Mesodermal cell (in vitro differentiated cells): Measurements from ENCODE around the gene POP5.
"Not testable (repeated sequence)": the region's sequence is repeated elsewhere in the genome, so short reads cannot be mapped to it uniquely, and the experiment has no call there.

Source experiments
- H3K27ac ChIP-seq: 2 replicates; pipeline ENCODE4 v1.7.0; 2013; ENCODE audit warnings: mild to moderate bottlenecking, low read depth, low read length, moderate library complexity; ENCODE audit not compliant: severe bottlenecking
- H3K36me3 ChIP-seq: 2 replicates; pipeline ENCODE4 v1.7.1; 2013; ENCODE audit warnings: mild to moderate bottlenecking, low read length, moderate library complexity; ENCODE audit not compliant: control insufficient read depth, insufficient read depth
- H3K4me1 ChIP-seq: one replicate; pipeline ENCODE4 v1.7.1; 2013; ENCODE audit warnings: mild to moderate bottlenecking, low read length; ENCODE audit not compliant: insufficient read depth, control insufficient read depth, poor library complexity, severe bottlenecking
- H3K4me3 ChIP-seq: 2 replicates; pipeline ENCODE4 v1.7.0; 2013; ENCODE audit warnings: low read length, control low read depth, mild to moderate bottlenecking; ENCODE audit not compliant: insufficient read depth, poor library complexity, severe bottlenecking; ENCODE audit errors: extremely low read depth
- H3K9me3 ChIP-seq: 2 replicates; pipeline ENCODE4 v1.7.1; 2013; ENCODE audit warnings: mild to moderate bottlenecking, low read length, moderate library complexity; ENCODE audit not compliant: control insufficient read depth
- WGBS, 2 experiments: methylation state at CpG; one replicate each; pipeline ENCODE4 v1.1.5; 2013; ENCODE audit warnings: missing lambda C conversion rate in 2 of 2; ENCODE audit not compliant: insufficient coverage in 2 of 2; 5-methylcytosine and 5-hydroxymethylcytosine counted together

The POP5 gene

DNA sequence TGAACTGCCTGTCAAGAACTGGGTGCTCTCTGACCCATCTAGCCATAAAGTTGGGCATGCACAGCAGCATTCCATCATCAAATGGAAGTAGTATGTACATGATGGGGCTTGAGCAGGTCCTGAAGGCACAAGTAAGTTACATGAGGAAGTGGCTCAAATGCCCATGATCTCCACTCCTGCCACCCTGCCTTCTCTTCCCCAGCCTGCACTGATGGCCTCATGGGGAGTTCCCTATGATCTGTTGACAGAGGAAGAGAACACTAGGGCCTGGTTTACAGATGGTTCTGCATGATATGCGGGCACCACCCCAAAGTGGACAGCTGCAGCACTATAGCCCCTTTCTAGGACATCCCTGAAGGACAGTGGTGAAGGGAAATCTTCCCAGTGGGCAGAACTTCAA is 30.3 kb upstream of the POP5 start:
- H3K27ac ChIP-seq, H3K4me3 ChIP-seq, H3K36me3 ChIP-seq, H3K4me1 ChIP-seq, H3K9me3 ChIP-seq: not testable (repeated sequence)
- WGBS, 2 experiments = 100% methylated on average over 1 of the region's 1 CpG; no CpG with 5 or more reads in 1 of the 2 experiments

DNA sequence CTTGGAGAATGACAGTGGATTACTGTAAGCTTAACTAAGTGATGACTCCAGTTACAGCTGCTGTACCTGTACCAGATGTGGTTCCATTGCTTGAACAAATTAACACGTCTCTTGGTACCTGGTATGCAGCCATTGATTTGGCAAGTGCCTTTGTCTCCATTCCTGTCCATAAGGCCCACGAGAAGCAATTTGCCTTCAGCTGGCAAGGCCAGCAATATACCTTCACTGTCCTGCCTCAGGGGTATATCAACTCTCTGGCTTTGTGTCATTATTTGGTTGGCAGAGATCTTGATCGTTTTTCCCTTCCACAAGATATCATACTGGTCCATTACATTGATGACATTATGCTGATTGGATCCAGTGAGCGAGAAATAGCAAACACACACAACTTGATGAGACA is 29.4 kb upstream of the POP5 start:
- H3K9me3 ChIP-seq = no peaks in the 10 kb centered on the region
- no peak overlapping the region for H3K4me3 ChIP-seq
- no peaks in the 10 kb centered on the region for H3K4me1 ChIP-seq
- 70 to 82% methylated on average over 2 of the region's 4 CpGs for WGBS, 2 experiments
- H3K36me3 ChIP-seq = no peaks in the 10 kb centered on the region
- no peak overlapping the region for H3K27ac ChIP-seq

DNA sequence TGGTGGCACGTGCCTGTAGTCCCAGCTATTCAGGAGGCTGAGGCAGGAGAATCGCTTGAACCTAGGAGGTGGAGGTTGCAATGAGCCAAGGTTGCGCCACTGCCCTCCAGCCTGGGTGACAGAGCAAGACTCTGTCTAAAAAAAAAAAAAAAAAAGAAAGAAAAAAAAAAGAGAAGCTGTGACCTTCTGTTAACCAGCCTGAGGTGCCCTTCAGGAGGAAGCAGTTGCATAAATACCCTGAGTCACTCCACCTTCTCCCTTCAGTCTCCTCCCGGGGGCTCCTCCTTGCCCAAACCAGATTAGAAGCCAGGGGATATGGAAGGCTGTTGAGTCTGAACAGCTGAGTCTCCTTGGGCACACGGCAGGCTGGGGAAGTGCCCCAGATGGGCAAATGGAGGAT is 21.2 kb upstream of the POP5 start:
- H3K27ac ChIP-seq, H3K4me1 ChIP-seq, H3K9me3 ChIP-seq, H3K4me3 ChIP-seq, H3K36me3 ChIP-seq: not testable (repeated sequence)
- WGBS, 2 experiments = 53 to 100% methylated on average over 2 of the region's 5 CpGs

DNA sequence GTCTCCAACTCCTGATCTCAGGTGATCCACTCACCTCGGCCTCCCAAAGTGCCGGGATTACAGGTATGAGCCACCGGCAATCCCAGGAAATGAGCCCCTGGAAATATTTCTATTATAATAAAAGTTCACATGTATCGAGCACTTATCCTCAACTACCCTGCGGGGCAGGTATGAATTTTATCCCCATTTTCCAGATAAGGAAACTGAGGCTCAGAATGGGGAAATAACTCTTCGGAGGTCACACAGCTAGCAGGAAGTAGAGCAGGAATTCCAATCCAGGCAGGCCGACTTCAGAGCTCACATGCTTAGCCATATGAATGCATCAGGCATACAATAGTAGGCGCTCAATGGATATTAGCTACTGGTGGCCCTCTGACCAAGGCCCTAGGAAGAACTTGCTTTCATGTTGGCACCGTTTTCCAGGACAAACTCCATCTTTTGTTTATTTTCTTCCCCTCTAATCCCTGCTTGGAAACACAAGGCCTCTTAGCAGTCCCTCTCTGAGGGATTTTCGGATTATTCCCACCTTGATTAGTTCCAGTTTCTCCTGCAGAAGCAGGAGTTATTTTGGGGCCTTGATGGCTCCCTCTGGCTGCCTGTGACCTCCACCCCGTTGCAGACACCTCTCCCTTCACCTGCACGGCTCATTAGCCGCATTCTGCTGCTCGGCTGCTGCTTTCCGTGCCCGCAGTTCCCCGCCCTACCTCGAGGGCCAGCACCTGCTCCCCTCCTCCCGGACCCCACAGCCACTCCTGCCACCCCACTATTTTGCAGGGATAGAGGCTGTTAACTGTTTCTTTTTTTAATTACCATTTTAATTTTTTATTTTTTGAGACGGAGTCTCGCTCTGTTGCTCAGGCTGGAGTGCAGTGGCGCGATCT is 18.7 kb upstream of the POP5 start:
- H3K9me3 ChIP-seq = no peaks in the 10 kb centered on the region
- H3K4me3 ChIP-seq = no peak overlapping the region
- WGBS, 2 experiments = 76 to 79% methylated on average over 13 to 14 of the region's 23 CpGs
- peaks cover 7% of the 10 kb centered on the region for H3K4me1 ChIP-seq
- no peaks in the 10 kb centered on the region for H3K36me3 ChIP-seq
- no peak overlapping the region for H3K27ac ChIP-seq

DNA sequence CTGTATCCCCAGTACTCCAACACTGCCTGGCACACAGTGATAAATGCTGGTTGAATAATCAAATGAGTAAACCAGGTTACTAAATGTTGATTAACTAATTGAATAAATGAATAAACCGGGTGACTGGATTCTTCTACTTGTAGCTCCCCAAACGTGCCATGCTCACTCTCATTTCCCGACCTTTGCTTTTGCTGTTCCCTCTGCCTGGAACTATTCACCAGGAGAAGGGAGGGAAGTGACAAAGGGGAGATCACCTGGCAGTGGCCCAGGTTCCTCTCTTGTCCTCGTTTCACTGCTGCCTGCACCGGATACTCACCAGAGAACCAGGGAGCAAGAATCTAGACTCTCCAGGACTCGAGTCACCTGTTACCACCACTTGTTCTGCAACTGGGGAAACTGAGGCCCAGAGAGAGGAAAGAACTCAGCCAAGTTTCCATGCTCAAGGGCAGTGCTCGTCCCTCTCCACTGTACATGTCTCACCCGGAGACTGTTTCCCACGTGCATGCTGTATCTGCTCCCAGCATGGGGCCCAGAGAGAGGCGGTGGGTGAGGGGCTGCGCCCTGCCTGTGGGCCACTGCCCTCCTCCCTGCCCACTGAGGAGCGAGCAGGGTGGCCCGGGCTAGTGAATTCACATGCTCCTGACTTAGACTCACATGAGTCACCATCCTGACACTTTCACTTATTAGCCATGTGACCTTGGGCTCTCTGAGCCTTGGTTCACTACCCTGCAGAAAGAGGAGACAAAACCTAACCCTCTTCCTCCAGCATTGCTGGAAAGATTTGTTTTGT is 17.7 kb upstream of the POP5 start:
- H3K4me1 ChIP-seq = peaks cover 7% of the 10 kb centered on the region
- no peak overlapping the region for H3K4me3 ChIP-seq
- H3K9me3 ChIP-seq = no peaks in the 10 kb centered on the region
- 75% methylated on average over 11 of the region's 13 CpGs for WGBS, 2 experiments
- H3K27ac ChIP-seq = no peak overlapping the region
- H3K36me3 ChIP-seq = no peaks in the 10 kb centered on the region

DNA sequence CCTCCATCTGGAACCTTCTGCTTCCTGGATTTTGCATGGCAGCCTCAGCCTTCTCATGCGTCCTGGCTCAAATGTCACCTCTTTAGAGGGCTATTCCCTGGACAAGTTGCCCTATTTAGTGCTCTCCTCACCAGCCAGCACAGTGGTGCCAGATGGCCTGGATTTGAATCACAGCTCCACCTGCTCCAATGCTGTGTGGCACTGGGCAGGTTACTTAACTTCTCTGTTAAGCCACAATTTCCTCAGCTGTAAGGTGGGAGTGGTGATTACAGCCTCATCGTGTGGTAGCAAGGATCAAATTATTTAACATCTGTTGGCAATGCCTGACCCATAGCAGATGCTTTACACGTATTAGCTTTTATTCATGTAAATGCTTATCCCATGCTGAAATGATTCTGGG is 16.7 kb upstream of the POP5 start:
- Histone ChIP-seq H3K4me3 (no peak overlapping the region), H3K4me1 (peaks cover 7% of the 10 kb centered on the region)
- 73 to 93% methylated on average over 1 of the region's 3 CpGs for WGBS, 2 experiments

DNA sequence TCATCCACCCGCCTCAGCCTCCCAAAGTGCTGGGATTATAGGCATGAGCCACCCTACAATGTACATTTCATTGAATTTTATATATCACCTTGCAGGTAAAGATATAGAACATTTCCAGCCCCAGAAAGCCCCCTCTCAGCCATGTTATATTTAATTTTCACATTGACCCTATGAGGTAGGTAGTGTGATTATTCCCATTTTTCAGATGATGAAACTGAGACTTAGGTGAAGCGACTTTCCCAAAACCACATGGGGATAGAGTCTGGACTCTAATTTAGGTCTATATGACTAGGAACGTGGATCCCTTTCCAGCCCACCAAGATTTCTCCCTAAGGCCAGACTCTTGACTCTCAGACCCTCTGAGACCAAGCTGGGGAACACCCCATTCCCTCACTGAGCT is 15.7 kb upstream of the POP5 start:
- 80 to 81% methylated on average over 1 to 2 of the region's 3 CpGs for WGBS, 2 experiments
- no peak overlapping the region for H3K27ac ChIP-seq
- H3K4me3 ChIP-seq = no peak overlapping the region
- H3K4me1 ChIP-seq = peaks cover 7% of the 10 kb centered on the region
- no peaks in the 10 kb centered on the region for H3K36me3 ChIP-seq
- no peaks in the 10 kb centered on the region for H3K9me3 ChIP-seq

More for the DNA sequence above, 16.7 kb upstream of the POP5 start:
- H3K9me3 ChIP-seq = no peaks in the 10 kb centered on the region
- no peaks in the 10 kb centered on the region for H3K36me3 ChIP-seq
- H3K27ac ChIP-seq = no peak overlapping the region

DNA sequence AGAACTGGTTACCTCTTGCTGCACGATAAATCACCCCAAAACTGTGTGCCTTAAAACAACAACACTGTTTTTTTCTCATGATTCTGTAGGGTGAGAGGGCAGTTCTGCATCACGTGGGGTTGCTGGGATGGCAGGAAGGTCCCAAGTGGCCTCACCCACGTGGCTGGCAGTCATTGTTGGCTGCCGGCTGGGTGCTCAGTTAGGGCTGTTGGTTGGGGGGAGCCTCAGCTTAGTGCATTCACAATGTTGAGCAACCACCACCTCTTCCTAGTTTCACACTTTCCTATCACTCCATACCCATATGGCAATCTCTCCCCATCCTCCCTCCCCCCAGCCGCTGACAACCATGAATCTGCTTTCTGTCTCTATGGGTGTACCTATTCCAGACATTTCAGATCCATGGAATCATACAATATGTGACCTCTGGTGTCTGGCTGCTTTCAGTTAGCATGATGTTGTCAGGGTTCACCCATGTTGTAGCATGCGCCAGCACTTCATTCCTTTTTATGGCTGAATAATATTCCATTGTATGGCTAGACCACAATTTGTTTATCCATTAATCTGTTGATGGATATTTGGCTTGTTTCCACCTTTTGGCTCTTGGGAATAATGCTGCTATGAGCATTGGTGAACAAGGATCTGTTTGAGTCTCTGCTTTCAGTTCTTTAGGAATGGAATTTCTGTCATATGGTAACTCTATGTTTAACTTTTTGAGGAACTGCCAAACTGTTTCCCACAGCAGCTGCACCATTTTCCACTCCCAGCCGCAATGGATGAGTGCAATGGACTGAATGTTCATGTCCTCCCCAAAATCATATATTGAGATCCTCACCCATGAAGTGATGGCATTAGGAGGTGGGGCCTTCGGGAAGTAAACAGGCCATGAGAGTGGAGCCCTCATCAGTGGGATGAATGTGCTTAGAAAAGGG is 11.2 kb upstream of the POP5 start:
- Histone ChIP-seq H3K27ac (no peak overlapping the region), H3K9me3 (no peaks in the 10 kb centered on the region), H3K36me3 (no peaks in the 10 kb centered on the region), H3K4me3 (no peak overlapping the region), H3K4me1 (no peaks in the 10 kb centered on the region)
- WGBS, 2 experiments = 90 to 94% methylated on average over 2 to 5 of the region's 8 CpGs

DNA sequence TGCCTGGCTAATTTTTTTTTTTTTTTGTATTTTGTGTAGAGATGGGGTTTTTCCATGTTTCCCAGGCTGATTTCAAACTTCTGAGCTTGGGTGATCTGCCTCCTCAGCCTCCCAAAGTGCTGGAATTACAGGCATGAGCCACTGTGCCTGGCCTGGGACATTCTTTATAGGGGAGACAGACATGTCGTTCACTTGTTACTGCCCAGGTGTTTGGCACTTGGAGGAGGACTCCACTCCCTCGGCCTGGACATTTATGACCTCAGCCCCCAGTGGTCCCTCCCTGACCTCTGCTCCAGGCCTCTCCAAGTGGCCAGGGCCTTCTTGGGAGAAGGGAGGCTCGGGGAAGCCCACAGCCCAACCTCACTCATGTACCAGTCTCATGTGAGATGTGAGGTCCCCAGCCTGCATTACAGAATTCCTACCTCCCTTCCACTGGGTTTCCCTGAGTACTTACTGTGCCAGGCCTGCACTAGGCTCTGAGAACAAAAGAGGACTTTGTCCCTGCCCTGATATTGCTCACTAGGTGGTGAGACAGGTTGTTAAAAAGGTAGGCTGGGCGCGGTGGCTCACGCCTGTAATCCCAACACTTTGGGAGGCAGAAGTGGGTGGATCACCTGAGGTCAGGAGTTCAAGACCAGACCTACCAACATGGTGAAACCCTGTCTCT is 9.7 kb upstream of the POP5 start:
- Histone ChIP-seq H3K4me1 (no peaks in the 10 kb centered on the region), H3K36me3 (no peaks in the 10 kb centered on the region), H3K27ac (no peak overlapping the region), H3K9me3 (no peaks in the 10 kb centered on the region), H3K4me3 (no peak overlapping the region)
- 90% methylated on average over 4 to 5 of the region's 6 CpGs for WGBS, 2 experiments
